CD4-positive, alpha-beta T cell treated with Interleukin-15 for 4 hours (primary cell): Measurements from ENCODE around the gene MYBPC3.
"Not testable (repeated sequence)": the region's sequence is repeated elsewhere in the genome, so short reads cannot be mapped to it uniquely, and the experiment has no call there.

ENCODE experiments used
- DNase-seq: peaks from one replicate; pipeline ENCODE4 v3.0.0-alpha.2; 2020; ENCODE audit warnings: low spot score

Gene MYBPC3

DNA sequence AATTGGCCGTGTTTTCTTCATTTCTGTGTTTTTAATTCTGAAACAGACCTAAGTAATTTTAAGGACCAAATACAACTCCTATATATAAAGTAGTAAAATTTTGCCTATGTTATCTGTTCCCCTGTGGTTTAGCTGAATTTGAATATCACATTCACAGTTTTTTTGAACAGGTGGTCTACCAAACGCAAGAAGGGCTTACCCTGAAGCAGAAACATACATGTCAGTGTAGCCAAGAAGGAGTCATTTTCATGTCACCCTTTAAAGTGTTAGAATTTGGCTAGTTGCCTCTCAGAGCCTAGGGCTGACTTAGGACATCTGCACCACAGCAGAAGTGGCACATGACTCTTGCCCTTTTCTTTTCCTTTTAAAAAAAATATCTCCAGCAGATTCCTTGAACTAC lies 34.3 kb downstream of the MYBPC3 start:
- DNase-seq, result no peak

DNA sequence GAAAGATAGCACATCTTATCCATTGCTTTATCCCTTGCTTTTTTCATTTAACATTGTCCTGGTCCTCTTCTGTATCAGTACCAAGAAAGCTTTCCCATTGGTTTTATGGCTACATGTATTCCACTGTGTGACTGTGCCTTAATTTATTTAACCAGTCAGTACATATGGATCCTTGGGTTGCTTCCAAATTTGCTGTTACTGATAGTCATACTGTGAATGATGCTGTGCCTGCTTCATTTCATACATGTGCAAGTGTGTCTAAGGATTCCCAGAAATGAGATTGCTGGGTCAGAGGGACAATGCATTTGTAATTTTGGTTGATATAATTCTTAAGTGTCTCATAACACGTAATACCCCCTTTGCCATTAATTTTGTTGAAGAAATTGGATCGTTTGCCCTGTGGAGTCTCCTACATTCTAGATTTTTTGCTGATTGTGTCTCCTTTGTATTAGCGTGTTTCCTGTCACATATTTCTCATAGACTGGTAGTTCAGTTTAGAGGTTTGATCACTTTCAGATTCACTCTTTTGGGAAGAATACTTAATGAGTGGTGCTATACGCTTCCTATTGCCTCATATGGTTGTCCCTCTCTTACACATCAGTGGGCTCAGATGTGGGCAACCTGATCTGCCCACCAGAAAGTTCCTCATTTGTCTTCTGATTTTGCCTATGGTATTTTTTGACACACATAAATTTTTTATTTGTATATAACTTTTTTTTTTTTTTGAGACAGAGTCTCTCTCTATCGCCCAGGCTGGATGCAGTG lies 35.3 kb downstream of the MYBPC3 start:
- DNase-seq, result no peak

- DNase-seq, result not testable (repeated sequence)
Measured at GRCh38 chr11:47316501-47316900, 36.0 kb downstream of the MYBPC3 start.

DNA sequence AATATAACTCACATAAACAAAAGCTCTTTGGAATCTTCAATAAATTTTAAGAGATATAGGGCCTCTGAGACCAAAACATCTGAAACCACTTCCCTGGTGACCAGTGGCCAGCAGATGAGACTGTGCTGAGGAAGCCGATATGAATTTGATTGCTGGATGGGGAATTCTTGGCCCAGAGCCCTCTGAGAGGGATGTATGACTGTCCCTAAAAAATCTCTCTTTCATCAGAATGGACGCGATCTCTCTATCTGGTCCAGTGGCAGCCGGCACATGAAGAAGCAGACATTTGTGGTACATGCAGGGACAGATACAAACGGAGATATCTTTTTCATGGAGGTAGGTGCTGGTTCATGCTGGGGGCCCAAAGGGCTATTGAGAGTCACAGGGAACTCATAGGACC lies 37.5 kb downstream of the MYBPC3 start:
- DNase-seq, result no peak

DNA sequence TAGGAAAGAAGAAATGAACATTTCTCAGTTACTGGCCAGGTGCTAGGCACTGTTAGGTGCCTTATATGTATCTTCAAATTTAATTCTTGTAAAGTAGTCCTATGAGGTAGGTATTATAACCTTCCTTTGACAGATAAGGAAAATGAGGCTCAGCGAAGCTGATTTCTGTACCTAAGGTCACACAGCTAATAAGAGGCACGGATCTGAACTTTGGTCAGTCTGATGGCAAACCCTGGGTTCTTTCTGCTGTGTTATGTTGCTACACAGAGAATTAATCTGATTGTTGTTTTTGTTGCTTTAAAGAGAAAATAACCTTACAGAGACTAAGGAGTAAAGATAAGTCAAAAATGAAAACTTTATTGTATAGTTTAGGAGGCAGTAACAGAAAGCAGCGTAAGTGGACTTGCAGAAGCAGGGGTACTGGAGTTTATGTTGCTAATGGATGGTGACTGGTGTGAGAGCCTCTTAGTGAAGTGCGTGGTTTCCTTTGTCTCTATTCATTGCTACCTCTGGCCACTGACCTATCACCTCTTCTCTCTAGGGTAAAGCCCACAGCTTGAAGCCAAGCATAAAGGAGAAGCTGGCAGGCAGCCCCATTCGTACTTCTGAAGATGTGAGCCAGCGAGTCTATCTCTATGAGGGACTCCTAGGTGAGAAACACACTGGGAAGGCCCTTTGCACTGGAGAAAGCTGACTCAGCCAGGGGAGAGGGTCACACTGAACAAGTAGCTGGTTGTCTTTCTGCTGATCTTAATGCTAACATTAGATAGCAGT lies 44.3 kb downstream of the MYBPC3 start:
- no peak for DNase-seq

GRCh38 chr11:47306484-47306844 lies 46.0 kb downstream of the MYBPC3 start:
- DNase-seq, result no peak

DNA sequence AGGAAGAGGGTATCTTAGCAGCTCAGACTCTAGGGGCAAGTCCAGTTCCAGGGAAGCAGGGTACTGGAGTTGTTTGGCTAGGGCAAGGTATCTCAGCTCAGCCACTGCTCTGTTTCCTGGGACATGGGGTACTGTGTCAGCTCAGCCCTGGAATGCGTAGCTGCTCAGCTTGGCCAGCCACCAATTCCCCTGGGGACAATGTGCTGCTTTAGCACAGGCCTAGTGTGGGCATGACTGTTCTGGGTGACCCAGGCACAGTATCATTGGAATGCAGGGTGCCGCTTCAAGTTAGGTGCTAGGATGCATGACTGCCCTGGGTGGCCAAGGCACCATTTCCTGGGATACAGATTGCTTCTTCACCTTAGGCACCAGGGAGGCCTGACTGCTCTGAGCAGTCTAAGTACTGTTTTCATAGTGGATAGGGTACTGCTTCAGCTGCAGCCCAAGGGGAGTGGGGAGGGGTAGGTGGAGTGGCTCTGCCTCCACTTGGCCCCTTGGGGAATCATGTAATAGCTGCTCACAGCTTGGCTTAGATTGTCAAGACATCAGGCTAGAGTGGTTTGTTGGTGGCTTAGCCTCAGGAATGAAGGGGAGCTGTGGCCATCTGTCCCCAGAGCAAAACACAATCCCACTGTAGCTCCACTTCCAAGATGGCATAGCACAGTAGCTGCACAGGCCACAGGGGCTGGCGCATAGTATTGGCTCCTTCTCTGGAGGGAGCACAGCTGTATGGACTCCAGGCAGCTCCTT lies 46.6 kb downstream of the MYBPC3 start:
- DNase-seq, result no peak

GRCh38 chr11:47302853-47303252 lies 49.6 kb downstream of the MYBPC3 start:
- no peak for DNase-seq

DNA sequence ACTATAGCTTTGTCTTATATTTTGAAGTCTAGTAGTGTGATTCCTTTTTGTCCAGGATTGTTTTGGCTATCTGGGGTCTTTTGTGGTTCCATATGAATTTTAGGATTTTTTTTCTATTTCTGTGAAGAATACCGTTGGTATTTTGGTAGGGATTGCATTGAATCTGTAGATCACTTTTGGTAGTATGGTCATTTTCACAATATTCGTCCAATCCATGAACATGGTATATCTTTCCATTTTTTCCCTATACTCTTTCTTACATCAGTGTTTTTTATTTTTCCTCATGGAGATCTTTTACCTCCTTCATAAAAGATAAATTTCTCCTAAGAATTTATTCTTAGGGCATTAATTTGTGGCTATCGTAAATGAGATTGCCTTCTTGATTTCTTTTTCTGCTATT lies 53.4 kb downstream of the MYBPC3 start:
- no peak for DNase-seq

GRCh38 chr11:47296045-47296444 lies 56.5 kb downstream of the MYBPC3 start:
- DNase-seq, result no peak

GRCh38 chr11:47295385-47295784 lies 57.1 kb downstream of the MYBPC3 start:
- no peak for DNase-seq

DNA sequence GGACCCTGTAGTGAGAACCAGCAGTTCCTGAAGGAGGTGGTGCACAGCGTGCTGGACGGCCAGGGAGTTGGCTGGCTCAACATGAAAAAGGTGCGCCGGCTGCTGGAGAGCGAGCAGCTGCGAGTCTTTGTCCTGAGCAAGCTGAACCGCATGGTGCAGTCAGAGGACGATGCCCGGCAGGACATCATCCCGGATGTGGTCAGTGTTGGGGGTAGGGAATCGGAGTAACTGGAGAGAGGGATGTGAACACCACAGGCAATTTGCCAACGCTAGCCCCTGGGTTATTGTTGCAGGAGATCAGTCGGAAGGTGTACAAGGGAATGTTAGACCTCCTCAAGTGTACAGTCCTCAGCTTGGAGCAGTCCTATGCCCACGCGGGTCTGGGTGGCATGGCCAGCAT lies 62.6 kb downstream of the MYBPC3 start:
- DNase-seq, result no peak

- no peak for DNase-seq
Measured at GRCh38 chr11:47288066-47288465, 64.4 kb downstream of the MYBPC3 start.

DNA sequence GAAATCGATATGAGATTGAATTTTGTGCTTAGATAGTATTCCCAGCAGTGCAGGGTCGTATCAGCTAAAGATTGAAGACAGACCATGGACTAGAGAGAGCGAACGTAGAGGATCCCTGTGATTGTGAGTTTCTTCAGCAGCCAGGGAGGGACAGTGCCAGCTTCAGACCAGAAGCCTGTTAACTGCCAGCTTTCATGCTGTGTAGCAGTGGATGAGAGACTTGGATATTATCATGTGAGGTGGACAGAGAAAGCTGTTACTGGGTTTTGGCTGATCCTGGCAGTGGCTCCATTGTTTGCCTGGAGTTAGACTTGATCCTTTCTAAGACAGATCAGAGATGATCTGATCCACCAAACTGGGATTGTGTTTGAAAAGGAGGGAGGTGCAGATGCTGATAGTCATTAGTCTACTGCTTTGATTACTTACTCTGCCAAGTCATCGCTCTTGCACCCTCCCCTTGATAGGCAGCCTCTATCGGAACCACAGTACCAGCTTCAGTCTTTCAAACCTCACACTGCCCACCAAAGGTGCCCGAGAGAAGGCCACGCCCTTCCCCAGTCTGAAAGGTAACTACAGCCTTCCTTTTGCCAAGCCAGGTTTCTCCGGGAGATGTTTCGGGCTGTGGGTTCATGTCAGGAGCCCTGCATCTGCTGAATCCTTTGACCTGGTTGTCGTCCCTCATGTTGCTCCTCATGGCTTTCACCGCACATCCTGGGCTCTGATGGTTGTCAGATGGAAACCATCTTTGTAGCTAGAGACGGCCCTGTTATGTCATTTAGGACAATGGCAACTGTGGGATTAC lies 66.3 kb downstream of the MYBPC3 start:
- DNase-seq, result no peak

GRCh38 chr11:47284151-47284550 lies 68.4 kb downstream of the MYBPC3 start:
- no peak for DNase-seq

GRCh38 chr11:47282462-47282861 lies 70.0 kb downstream of the MYBPC3 start:
- no peak for DNase-seq
